Peyer's patch (tissue), 4 donors: ENCODE results near the gene A3GALT2. TPM values are rescaled to one million over a fixed set of nuclear protein-coding genes. Genes with fewer than 3 reads are reported as not detected.

Experiments
- DNase-seq, 3 donors: peaks; one replicate each; pipeline ENCODE4 v3.0.0-alpha.2; 2017 to 2019
- H3K27ac ChIP-seq, 4 donors: fragments of 200-600 bp; sonication (generic); one replicate each; pipeline ENCODE4 v1.5.1; 2016 to 2019
- H3K27me3 ChIP-seq, 2 donors: fragments of 200-600 bp; sonication (generic); one replicate each; pipeline ENCODE4 v1.5.1; 2019
- H3K36me3 ChIP-seq, 3 donors: fragments of 200-600 bp; sonication (generic); one replicate each; pipeline ENCODE4 v1.5.1; 2016 to 2019
- H3K4me1 ChIP-seq, 4 donors: fragments of 200-600 bp; sonication (generic); one replicate each; pipeline ENCODE4 v1.5.1; 2016 to 2019
- H3K4me3 ChIP-seq, 4 donors: fragments of 200-600 bp; sonication (generic); 1 replicate in 3 of 4; 2 replicates in 1 of 4; pipeline ENCODE4 v1.5.1; 2016 to 2019; ENCODE audit warnings: mild to moderate bottlenecking in 1 of 4
- H3K9me3 ChIP-seq, 4 donors: fragments of 200-600 bp; sonication (generic); one replicate each; pipeline ENCODE4 v1.5.1; 2016 to 2019; ENCODE audit warnings: mild to moderate bottlenecking in 1 of 4
- CTCF ChIP-seq, 6 experiments: fragments of 450-650 bp in 4 of 6; fragments of 200-600 bp in 2 of 6; sonication (generic) in 1 of 6; IDR thresholded peaks; one replicate each; pipeline ENCODE4 v1.5.1; 2017 to 2019; ENCODE audit warnings: antibody characterized with exemption in 6 of 6, mild to moderate bottlenecking in 3 of 6, moderate library complexity in 1 of 6
- POLR2A ChIP-seq, 2 donors: fragments of 450-650 bp; IDR thresholded peaks; one replicate each; pipeline ENCODE4 v1.5.1; 2017; ENCODE audit warnings: antibody characterized with exemption in 2 of 2, mild to moderate bottlenecking in 2 of 2, moderate library complexity in 2 of 2
- total RNA-seq, 4 donors: library from RNA; depleted of rRNA; stranded (reverse); fragments of >200 nt; gene quantifications; one replicate each; pipeline ENCODE4 v1.1.0, GENCODE V29; 2016

The A3GALT2 gene
- total RNA-seq, 4 donors from 2014 or later = not detected

GRCh38 chr1:33274446-33274845, 46.5 kb downstream of the A3GALT2 start:
- H3K36me3 ChIP-seq = peaks cover 0 to 17% (median 0%) of the 10 kb centered on the region in 3 donors
- no peak overlapping the region for H3K4me3 ChIP-seq
- H3K27ac ChIP-seq = no peak overlapping the region
- no peak for TF ChIP-seq POLR2A (IDR thresholded peaks at IDR 0.05)
- TF ChIP-seq CTCF (IDR thresholded peaks at IDR 0.05) = no peak
- no peaks in the 10 kb centered on the region for H3K9me3 ChIP-seq
- H3K4me1 ChIP-seq = no peaks in the 10 kb centered on the region
- H3K27me3 ChIP-seq = no peaks in the 10 kb centered on the region
- no peak for DNase-seq

GRCh38 chr1:33273961-33274371, 46.9 kb downstream of the A3GALT2 start:
- Histone ChIP-seq H3K27ac (no peak overlapping the region), H3K36me3 (peaks cover 0 to 17% (median 0%) of the 10 kb centered on the region in 3 donors)
- DNase-seq = no peak

GRCh38 chr1:33273406-33273805, 47.5 kb downstream of the A3GALT2 start:
- TF ChIP-seq CTCF (IDR thresholded peaks at IDR 0.05) (no peak), POLR2A (IDR thresholded peaks at IDR 0.05) (no peak)
- H3K27ac ChIP-seq = no peak overlapping the region
- no peak overlapping the region for H3K4me3 ChIP-seq
- peaks cover 0 to 17% (median 0%) of the 10 kb centered on the region in 3 donors for H3K36me3 ChIP-seq
- H3K9me3 ChIP-seq = no peaks in the 10 kb centered on the region
- no peaks in the 10 kb centered on the region for H3K4me1 ChIP-seq
- DNase-seq = no peak
- H3K27me3 ChIP-seq = no peaks in the 10 kb centered on the region

More at GRCh38 chr1:33273961-33274371, 46.9 kb downstream of the A3GALT2 start:
- H3K27me3 ChIP-seq = no peaks in the 10 kb centered on the region
- no peaks in the 10 kb centered on the region for H3K9me3 ChIP-seq
- no peaks in the 10 kb centered on the region for H3K4me1 ChIP-seq
- TF ChIP-seq CTCF (IDR thresholded peaks at IDR 0.05) (no peak), POLR2A (IDR thresholded peaks at IDR 0.05) (no peak)
- no peak overlapping the region for H3K4me3 ChIP-seq

GRCh38 chr1:33272930-33273329, 48.0 kb downstream of the A3GALT2 start:
- no peak for TF ChIP-seq CTCF (IDR thresholded peaks at IDR 0.05)
- H3K9me3 ChIP-seq = no peaks in the 10 kb centered on the region
- H3K36me3 ChIP-seq = peaks cover 0 to 17% (median 0%) of the 10 kb centered on the region in 3 donors
- no peaks in the 10 kb centered on the region for H3K27me3 ChIP-seq
- no peak for DNase-seq
- H3K4me1 ChIP-seq = no peaks in the 10 kb centered on the region
- H3K27ac ChIP-seq = no peak overlapping the region
- no peak overlapping the region for H3K4me3 ChIP-seq

GRCh38 chr1:33272509-33272908, 48.4 kb downstream of the A3GALT2 start:
- no peak overlapping the region for H3K4me3 ChIP-seq
- DNase-seq = no peak
- no peaks in the 10 kb centered on the region for H3K9me3 ChIP-seq
- H3K36me3 ChIP-seq = peaks cover 0 to 14% (median 0%) of the 10 kb centered on the region in 3 donors
- H3K4me1 ChIP-seq = no peaks in the 10 kb centered on the region
- no peaks in the 10 kb centered on the region for H3K27me3 ChIP-seq
- H3K27ac ChIP-seq = no peak overlapping the region
- TF ChIP-seq POLR2A (IDR thresholded peaks at IDR 0.05) (no peak), CTCF (IDR thresholded peaks at IDR 0.05) (no peak)
